HepG2 (cell line): ENCODE data around the gene URI1. TPM values are rescaled to one million over a fixed set of nuclear protein-coding genes. Genes with fewer than 3 reads are reported as not detected.

Experiments used
- ATAC-seq: fragments of 200-7000 bp; cut with Tn5 transposase; 3 replicates; pipeline ENCODE4 v1.9.1; 2020; ENCODE audit warnings: mild to moderate bottlenecking, moderate library complexity
- BruUV-seq: library from RNA; stranded (reverse); fragments of 400-500 nt; replicated peaks from 2 replicates; lab custom pipeline; 2021; lab: Mats Ljungman, UMichigan
- CTCF ChIA-PET: fragments of 300-600 bp; formaldehyde crosslinking; extraction: SDS; loops from one replicate; lab custom pipeline; 2021; ENCODE audit warnings: low total read pairs, inconsistent platforms, low intra/inter-chr PET ratio; lab: Yijun Ruan, JAX
- POLR2A ChIA-PET: fragments of 350-600 bp; sonication (Branson Sonifier 250); formaldehyde crosslinking; loops from one replicate; lab custom pipeline; 2020; ENCODE audit warnings: antibody characterized with exemption, inconsistent platforms; lab: Yijun Ruan, JAX
- DNase-seq: peaks from one replicate; pipeline ENCODE4 v3.0.0-alpha.2; 2015; ENCODE audit warnings: low spot score
- FAIRE-seq: peaks from 3 replicates; lab custom pipeline; 2011; peaks lifted over from hg19 to GRCh38; lab: Jason Lieb, UNC
- H2AFZ ChIP-seq: one replicate; pipeline ENCODE4 v1.6.1; 2011; ENCODE audit warnings: low read length, inconsistent platforms
- H3K27ac ChIP-seq: fragments of 300-600 bp; 3 replicates; pipeline ENCODE4 v1.8.0; 2011; ENCODE audit warnings: mixed run types, mild to moderate bottlenecking, mixed read lengths, low read length, inconsistent platforms; ENCODE audit not compliant: insufficient read depth; ENCODE audit errors: extremely low read length
- H3K27me3 ChIP-seq, 2 experiments: fragments of 200-600 bp in 1 of 2; 2 replicates in 1 of 2; 3 replicates in 1 of 2; pipeline versions ENCODE4 v1.6.0 to v1.8.0; 2011; ENCODE audit warnings: low read length in 2 of 2, mild to moderate bottlenecking in 2 of 2, moderate library complexity in 2 of 2, inconsistent platforms in 1 of 2; ENCODE audit not compliant: insufficient read depth in 2 of 2, control insufficient read depth in 1 of 2
- H3K36me3 ChIP-seq, 2 experiments: fragments of 200-600 bp in 1 of 2; replicated peaks in 1 of 2; 2 replicates in 1 of 2; 3 replicates in 1 of 2; pipeline versions ENCODE4 v1.5.1 to v1.8.0; 2011; ENCODE audit warnings: low read length in 2 of 2, inconsistent platforms in 1 of 2; ENCODE audit not compliant: insufficient read depth in 2 of 2, control insufficient read depth in 1 of 2
- H3K4me1 ChIP-seq: 2 replicates; pipeline ENCODE4 v1.5.1; 2012; ENCODE audit warnings: low read length, inconsistent platforms; ENCODE audit not compliant: insufficient read depth
- H3K4me2 ChIP-seq: 2 replicates; pipeline ENCODE4 v1.6.0; 2011; ENCODE audit warnings: low read depth, low read length, inconsistent platforms
- H3K4me3 ChIP-seq, 3 experiments: fragments of 200-600 bp in 1 of 3; sonication (generic), shearing (Covaris generic) in 1 of 3; replicated peaks in 1 of 3; 2 replicates each; pipeline ENCODE4 v1.5.1; 2011 to 2016; ENCODE audit warnings: low read length in 3 of 3, inconsistent platforms in 2 of 3, low read depth in 2 of 3, mild to moderate bottlenecking in 2 of 3, control low read depth in 1 of 3, mixed read lengths in 1 of 3; ENCODE audit not compliant: insufficient read depth in 1 of 3
- H3K79me2 ChIP-seq: one replicate; pipeline ENCODE4 v1.6.1; 2011; ENCODE audit warnings: low read length, inconsistent platforms; ENCODE audit not compliant: insufficient read depth
- H3K9ac ChIP-seq: 2 replicates; pipeline ENCODE4 v1.6.0; 2011; ENCODE audit warnings: mild to moderate bottlenecking, low read depth, low read length, inconsistent platforms; ENCODE audit not compliant: insufficient read depth
- H3K9me3 ChIP-seq: 2 replicates; pipeline ENCODE4 v1.5.1; 2012; ENCODE audit warnings: mild to moderate bottlenecking, low read length
- H4K20me1 ChIP-seq: 2 replicates; pipeline ENCODE4 v1.6.0; 2011; ENCODE audit warnings: inconsistent platforms, mild to moderate bottlenecking, low read length, moderate library complexity; ENCODE audit not compliant: insufficient read depth
- ETV5 ChIP-seq: IDR thresholded peaks from 2 replicates; pipeline ENCODE4 v1.6.1; 2018; ENCODE audit warnings: missing biosample characterization, missing genetic modification reagents, inconsistent platforms, borderline replicate concordance
- KMT2A ChIP-seq: sonication (generic); formaldehyde crosslinking; IDR thresholded peaks from 2 replicates; pipeline ENCODE4 v1.4.0; 2020; ENCODE audit warnings: missing genetic modification reagents
- MEF2D ChIP-seq: sonication (generic); formaldehyde crosslinking; IDR thresholded peaks from 2 replicates; pipeline ENCODE4 v1.5.1; 2020; ENCODE audit warnings: mild to moderate bottlenecking, missing genetic modification reagents
- NONO ChIP-seq, 2 experiments: fragments of 450-650 bp in 1 of 2; sonication (generic) in 1 of 2; formaldehyde crosslinking in 1 of 2; IDR thresholded peaks in 1 of 2; conservative IDR thresholded peaks in 1 of 2; 2 replicates each; pipeline versions ENCODE4 v1.6.1 to v1.8.0; 2017 to 2022; ENCODE audit warnings: mild to moderate bottlenecking in 1 of 2, missing genetic modification reagents in 1 of 2, moderate library complexity in 1 of 2
- SRSF9 ChIP-seq: fragments of 200-400 bp; formaldehyde crosslinking; IDR thresholded peaks from 2 replicates; pipeline ENCODE4 v1.6.1; 2018; ENCODE audit warnings: borderline replicate concordance, mild to moderate bottlenecking, low read depth, low read length; ENCODE audit not compliant: insufficient read depth, poor library complexity, severe bottlenecking
- WGBS: methylation state at CpG from one replicate; pipeline ENCODE4 v1.1.6; 2017; ENCODE audit warnings: low lambda C conversion rate; 5-methylcytosine and 5-hydroxymethylcytosine counted together
- in situ Hi-C: cut with HindIII; loops from 2 replicates; pipeline ENCODE4 v1.10.0; 2017; ENCODE audit warnings: low pct_unique_long_range_greater_than_20kb; ENCODE audit not compliant: extremely low pct_ligation_motif_present
- intact Hi-C: fragments of 100-400 bp; cut with micrococcal nuclease; formaldehyde crosslinking; loops from one replicate; pipeline ENCODE4 v1.10.0; 2022; ENCODE audit not compliant: unreplicated experiment
- polyA plus RNA-seq, 8 experiments: library from polyadenylated mRNA; depleted of rRNA in 3 of 8; stranded (reverse) in 7 of 8; unstranded in 1 of 8; fragments of >200 nt; fragmentation: Illumina TruSeq in 4 of 8; extraction: Trizol in 4 of 8; gene quantifications; 2 replicates each; pipeline versions ENCODE4 v1.2.1 to v1.2.3, GENCODE V29; 2011 to 2016; ENCODE audit warnings: low read depth in 4 of 8, missing spikeins in 1 of 8, mixed read lengths in 1 of 8; ENCODE audit not compliant: insufficient read depth in 1 of 8
- total RNA-seq, 5 experiments: library from RNA; depleted of rRNA; stranded (reverse); fragments of >200 nt; fragmentation: Illumina TruSeq; extraction: Trizol; gene quantifications; 2 replicates each; pipeline ENCODE4 v1.2.3, GENCODE V29; 2016; ENCODE audit warnings: low read depth in 1 of 5
- TF ChIP-seq, protein P1 (sequence below): sonication (generic); formaldehyde crosslinking; IDR thresholded peaks from 2 replicates; pipeline ENCODE4 v1.4.0; 2020; ENCODE audit warnings: missing genetic modification reagents
- TF ChIP-seq, protein P2 (sequence below): sonication (generic); formaldehyde crosslinking; IDR thresholded peaks from 2 replicates; pipeline ENCODE4 v1.5.1; 2020; ENCODE audit warnings: missing genetic modification reagents, mild to moderate bottlenecking, borderline replicate concordance
- TF ChIP-seq, protein P3 (sequence below): IDR thresholded peaks from 2 replicates; pipeline ENCODE4 v1.6.1; 2018; ENCODE audit warnings: missing genetic modification reagents, mild to moderate bottlenecking, missing compliant biosample characterization
- TF ChIP-seq, protein P4 (sequence below): sonication (generic); formaldehyde crosslinking; IDR thresholded peaks from 2 replicates; pipeline ENCODE4 v1.5.1; 2020; ENCODE audit warnings: missing genetic modification reagents, mild to moderate bottlenecking, borderline replicate concordance

URI1 gene
- total and polyA plus RNA-seq, 2 of the 13 experiments (the other 11 are each of a cell fraction or from before 2014, with no cell fraction given), result 43.6 to 67.9 TPM

DNA sequence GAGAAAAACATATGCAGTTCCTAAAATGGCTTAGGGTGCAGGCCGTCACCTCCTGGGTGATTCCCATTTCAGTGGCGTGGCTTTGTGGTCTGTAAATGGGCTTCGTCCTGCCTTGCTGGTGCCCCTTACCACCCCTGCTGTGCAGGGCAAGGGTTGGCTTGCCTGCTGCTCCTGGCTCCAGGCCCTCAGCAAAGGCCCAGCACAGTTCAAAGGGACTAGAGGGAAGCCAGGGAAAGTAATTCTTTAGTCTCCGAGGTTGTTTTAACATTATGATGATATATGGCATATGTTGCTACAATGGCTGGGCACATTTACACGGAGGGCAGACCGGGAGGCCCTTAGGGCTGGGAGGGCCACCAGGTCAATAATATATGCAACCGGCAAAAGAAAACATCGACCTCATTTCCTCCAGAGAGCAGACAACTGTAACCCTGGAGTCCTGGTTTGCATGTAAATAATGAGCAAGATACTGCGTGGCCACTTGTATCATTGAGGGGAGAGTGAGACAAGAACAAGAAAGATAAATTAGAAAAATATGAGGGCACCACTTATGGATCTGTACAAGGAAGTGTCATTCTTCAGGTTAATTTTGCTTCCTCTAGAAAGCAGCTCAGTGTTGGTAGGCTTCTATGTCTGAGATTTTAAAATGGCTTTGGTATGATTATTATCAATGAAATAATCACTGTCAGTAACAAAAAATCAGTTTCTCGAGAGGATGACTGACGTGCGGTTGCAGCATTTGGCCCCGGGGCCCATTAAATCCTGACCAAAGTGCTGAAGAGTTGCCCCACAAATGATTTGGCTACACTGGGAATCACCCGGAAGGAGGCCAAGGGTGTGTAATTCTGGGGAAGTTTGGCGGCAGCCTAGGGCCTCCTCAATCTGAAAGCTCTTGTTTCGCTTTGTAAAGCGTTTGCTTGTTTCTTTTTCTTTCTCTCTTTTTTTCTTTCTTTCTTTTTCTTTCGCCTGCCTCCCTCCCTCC, 32.8 kb upstream of the URI1 start:
- BruUV-seq, result no TSS peak
- H3K4me3 ChIP-seq, result no peak overlapping the region; a peak in 1 of 6 replicates
- no peaks in the 10 kb centered on the region for H3K4me1 ChIP-seq
- ChIA-PET CTCF (no interaction called here), POLR2A (no interaction called here)
- H4K20me1 ChIP-seq, result no peaks in the 10 kb centered on the region
- H3K79me2 ChIP-seq, result no peaks in the 10 kb centered on the region
- H3K27ac ChIP-seq, result no peak overlapping the region
- peak overlapping the region; percentile 51; the same call in 1 of the 2 replicates for H3K4me2 ChIP-seq
- in situ Hi-C loops, result no loop called here
- WGBS, result 37% methylated on average over 18 of the region's 18 CpGs
- TF ChIP-seq, protein P1, sequence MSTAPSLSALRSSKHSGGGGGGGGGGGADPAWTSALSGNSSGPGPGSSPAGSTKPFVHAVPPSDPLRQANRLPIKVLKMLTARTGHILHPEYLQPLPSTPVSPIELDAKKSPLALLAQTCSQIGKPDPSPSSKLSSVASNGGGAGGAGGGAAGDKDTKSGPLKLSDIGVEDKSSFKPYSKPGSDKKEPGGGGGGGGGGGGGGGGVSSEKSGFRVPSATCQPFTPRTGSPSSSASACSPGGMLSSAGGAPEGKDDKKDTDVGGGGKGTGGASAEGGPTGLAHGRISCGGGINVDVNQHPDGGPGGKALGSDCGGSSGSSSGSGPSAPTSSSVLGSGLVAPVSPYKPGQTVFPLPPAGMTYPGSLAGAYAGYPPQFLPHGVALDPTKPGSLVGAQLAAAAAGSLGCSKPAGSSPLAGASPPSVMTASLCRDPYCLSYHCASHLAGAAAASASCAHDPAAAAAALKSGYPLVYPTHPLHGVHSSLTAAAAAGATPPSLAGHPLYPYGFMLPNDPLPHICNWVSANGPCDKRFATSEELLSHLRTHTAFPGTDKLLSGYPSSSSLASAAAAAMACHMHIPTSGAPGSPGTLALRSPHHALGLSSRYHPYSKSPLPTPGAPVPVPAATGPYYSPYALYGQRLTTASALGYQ (CRISPR knock-in tag), result no peak
- TF ChIP-seq SRSF9 (no peak), ETV5 (CRISPR knock-in tag) (no peak), NONO (IDR thresholded peaks at IDR 0.05) (no peak), NONO (CRISPR knock-in tag; conservative IDR thresholded peaks at IDR 0.05) (no peak), MEF2D (CRISPR knock-in tag) (no peak), KMT2A (CRISPR knock-in tag) (no peak)
- TF ChIP-seq, protein P2, sequence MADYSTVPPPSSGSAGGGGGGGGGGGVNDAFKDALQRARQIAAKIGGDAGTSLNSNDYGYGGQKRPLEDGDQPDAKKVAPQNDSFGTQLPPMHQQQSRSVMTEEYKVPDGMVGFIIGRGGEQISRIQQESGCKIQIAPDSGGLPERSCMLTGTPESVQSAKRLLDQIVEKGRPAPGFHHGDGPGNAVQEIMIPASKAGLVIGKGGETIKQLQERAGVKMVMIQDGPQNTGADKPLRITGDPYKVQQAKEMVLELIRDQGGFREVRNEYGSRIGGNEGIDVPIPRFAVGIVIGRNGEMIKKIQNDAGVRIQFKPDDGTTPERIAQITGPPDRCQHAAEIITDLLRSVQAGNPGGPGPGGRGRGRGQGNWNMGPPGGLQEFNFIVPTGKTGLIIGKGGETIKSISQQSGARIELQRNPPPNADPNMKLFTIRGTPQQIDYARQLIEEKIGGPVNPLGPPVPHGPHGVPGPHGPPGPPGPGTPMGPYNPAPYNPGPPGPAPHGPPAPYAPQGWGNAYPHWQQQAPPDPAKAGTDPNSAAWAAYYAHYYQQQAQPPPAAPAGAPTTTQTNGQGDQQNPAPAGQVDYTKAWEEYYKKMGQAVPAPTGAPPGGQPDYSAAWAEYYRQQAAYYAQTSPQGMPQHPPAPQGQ, result no peak
- TF ChIP-seq, protein P3, sequence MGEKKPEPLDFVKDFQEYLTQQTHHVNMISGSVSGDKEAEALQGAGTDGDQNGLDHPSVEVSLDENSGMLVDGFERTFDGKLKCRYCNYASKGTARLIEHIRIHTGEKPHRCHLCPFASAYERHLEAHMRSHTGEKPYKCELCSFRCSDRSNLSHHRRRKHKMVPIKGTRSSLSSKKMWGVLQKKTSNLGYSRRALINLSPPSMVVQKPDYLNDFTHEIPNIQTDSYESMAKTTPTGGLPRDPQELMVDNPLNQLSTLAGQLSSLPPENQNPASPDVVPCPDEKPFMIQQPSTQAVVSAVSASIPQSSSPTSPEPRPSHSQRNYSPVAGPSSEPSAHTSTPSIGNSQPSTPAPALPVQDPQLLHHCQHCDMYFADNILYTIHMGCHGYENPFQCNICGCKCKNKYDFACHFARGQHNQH (CRISPR knock-in tag), result no peak
- TF ChIP-seq, protein P4, sequence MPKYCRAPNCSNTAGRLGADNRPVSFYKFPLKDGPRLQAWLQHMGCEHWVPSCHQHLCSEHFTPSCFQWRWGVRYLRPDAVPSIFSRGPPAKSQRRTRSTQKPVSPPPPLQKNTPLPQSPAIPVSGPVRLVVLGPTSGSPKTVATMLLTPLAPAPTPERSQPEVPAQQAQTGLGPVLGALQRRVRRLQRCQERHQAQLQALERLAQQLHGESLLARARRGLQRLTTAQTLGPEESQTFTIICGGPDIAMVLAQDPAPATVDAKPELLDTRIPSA (CRISPR knock-in tag), result no peak
- no peak for DNase-seq
- no peaks in the 10 kb centered on the region for H3K36me3 ChIP-seq
- no peak overlapping the region for H2AFZ ChIP-seq
- no peaks in the 10 kb centered on the region; a peak in 1 of 5 replicates for H3K27me3 ChIP-seq
- intact Hi-C loops, result no loop called here
- H3K9me3 ChIP-seq, result no peaks in the 10 kb centered on the region
- no peak; the same call in 2 of the 3 replicates for ATAC-seq
- no peak for FAIRE-seq
- H3K9ac ChIP-seq, result no peak overlapping the region
